KOPT-K1 (cell line): ENCODE data around the gene ATG2A.

Source experiments
- H3K27ac ChIP-seq: fragments of 200-600 bp; sonication (generic); 2 replicates; pipeline ENCODE4 v1.5.1; 2016; ENCODE audit warnings: antibody characterized with exemption, mild to moderate bottlenecking, low read depth, low read length; ENCODE audit not compliant: poor library complexity, severe bottlenecking
- H3K36me3 ChIP-seq: fragments of 200-600 bp; sonication (generic); 2 replicates; pipeline ENCODE4 v1.5.1; 2017; ENCODE audit warnings: antibody characterized with exemption, mild to moderate bottlenecking, low read length, moderate library complexity; ENCODE audit not compliant: insufficient read depth
- H3K9me3 ChIP-seq: fragments of 200-600 bp; sonication (generic); 2 replicates; pipeline ENCODE4 v1.5.1; 2017; ENCODE audit warnings: antibody characterized with exemption, low read length, mild to moderate bottlenecking; ENCODE audit not compliant: insufficient read depth, poor library complexity, severe bottlenecking

Gene ATG2A

DNA sequence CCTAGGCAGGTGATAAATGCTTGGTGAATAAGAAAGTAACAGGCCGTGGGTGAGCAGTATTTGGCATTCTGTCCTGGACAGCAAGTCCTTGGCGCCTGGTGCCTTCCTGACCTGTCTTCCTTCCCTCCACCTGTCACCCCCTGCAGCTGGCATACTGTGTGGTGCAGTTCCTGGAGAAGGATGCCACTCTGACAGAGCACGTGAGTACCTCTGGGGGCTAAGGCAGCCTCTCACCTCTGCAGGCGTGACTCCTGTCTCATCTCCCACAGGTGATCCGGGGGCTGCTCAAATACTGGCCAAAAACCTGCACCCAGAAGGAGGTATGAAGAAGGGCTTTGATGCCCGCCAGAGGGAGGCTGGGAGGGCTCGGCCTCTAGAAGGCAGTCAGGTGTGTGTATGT, 14.3 kb upstream of the ATG2A start:
- Histone ChIP-seq H3K9me3 (no peaks in the 10 kb centered on the region), H3K36me3 (no peaks in the 10 kb centered on the region), H3K27ac (no peak overlapping the region)

DNA sequence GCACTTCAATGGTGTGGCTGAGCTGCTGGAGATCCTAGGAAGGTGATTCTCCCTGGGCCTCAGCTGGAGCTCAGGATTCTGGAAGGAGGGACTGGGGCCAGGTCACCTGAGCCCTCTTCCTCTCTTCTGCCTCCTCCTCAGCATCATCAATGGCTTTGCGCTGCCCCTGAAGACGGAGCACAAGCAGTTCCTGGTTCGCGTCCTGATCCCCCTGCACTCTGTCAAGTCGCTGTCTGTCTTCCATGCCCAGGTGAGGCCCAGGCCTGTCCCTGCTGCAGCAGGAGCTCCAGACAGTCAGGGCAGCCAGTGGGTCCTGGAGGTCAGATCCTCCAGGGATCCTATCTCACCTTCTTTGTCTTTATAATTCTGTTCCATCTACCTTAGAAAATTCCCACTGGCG, 13.3 kb upstream of the ATG2A start:
- Histone ChIP-seq H3K27ac (no peak overlapping the region), H3K36me3 (no peaks in the 10 kb centered on the region)

DNA sequence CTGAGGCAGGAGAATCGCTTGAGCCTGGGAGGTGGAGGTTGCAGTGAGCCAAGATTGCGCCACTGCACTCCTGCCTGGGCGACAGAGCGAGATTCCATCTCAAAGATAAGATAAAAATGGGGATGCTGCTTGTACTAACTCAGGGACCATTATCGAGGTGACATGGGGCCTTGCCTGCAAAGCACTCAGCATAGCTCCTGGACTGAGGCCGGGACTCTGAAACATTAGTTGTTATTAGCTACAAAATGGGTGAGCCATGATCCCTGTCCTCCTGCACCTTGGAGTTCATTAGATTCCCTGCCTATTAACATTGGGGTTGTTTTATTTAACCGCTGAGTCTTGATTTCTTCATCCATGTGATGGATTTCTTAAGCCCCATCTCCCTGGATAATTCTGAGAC, 12.6 kb upstream of the ATG2A start:
- H3K9me3 ChIP-seq = no peaks in the 10 kb centered on the region
- H3K27ac ChIP-seq = no peak overlapping the region

More for the DNA sequence above, 13.3 kb upstream of the ATG2A start:
- no peaks in the 10 kb centered on the region for H3K9me3 ChIP-seq

DNA sequence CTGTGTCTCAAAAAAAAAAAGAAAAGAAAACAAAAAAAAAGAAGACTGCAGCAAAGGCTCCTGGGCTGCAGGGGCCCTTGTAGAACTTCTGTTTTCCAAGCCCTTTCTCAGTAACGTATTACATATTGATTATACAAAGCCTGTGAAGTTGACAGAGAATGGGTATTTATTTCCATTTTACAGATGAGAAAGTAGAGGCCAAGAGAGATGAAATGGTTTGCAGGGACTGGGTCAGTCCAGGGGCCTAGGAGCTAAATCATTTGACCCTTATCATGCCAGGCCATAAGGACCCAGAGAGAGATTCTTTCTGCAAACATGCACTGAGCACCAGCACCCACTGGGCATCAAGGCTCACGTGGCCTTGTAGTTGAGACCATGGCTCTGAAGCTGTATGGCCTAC, 11.9 kb upstream of the ATG2A start:
- H3K9me3 ChIP-seq = no peaks in the 10 kb centered on the region
- H3K36me3 ChIP-seq = no peaks in the 10 kb centered on the region
- no peak overlapping the region for H3K27ac ChIP-seq

More for the DNA sequence above, 12.6 kb upstream of the ATG2A start:
- H3K36me3 ChIP-seq = no peaks in the 10 kb centered on the region

DNA sequence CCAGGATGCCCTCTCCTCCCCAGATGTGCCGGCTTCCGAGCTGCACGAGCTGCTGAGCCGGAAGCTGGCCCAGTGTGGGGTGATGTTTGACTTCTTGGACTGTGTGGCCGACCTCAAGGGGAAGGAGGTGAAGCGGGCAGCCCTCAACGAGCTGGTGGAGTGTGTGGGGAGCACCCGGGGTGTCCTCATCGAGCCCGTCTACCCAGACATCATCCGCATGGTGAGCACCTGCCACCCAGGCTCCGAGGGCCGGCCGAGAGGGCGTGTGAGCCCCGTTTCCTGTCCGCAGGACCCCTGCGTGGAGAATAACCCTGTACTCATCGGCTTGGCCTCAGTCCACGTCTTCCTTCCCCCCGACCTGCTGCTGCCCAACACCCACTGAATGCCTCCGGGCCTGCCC, 9.7 kb upstream of the ATG2A start:
- Histone ChIP-seq H3K36me3 (no peaks in the 10 kb centered on the region), H3K27ac (no peak overlapping the region), H3K9me3 (no peaks in the 10 kb centered on the region)

DNA sequence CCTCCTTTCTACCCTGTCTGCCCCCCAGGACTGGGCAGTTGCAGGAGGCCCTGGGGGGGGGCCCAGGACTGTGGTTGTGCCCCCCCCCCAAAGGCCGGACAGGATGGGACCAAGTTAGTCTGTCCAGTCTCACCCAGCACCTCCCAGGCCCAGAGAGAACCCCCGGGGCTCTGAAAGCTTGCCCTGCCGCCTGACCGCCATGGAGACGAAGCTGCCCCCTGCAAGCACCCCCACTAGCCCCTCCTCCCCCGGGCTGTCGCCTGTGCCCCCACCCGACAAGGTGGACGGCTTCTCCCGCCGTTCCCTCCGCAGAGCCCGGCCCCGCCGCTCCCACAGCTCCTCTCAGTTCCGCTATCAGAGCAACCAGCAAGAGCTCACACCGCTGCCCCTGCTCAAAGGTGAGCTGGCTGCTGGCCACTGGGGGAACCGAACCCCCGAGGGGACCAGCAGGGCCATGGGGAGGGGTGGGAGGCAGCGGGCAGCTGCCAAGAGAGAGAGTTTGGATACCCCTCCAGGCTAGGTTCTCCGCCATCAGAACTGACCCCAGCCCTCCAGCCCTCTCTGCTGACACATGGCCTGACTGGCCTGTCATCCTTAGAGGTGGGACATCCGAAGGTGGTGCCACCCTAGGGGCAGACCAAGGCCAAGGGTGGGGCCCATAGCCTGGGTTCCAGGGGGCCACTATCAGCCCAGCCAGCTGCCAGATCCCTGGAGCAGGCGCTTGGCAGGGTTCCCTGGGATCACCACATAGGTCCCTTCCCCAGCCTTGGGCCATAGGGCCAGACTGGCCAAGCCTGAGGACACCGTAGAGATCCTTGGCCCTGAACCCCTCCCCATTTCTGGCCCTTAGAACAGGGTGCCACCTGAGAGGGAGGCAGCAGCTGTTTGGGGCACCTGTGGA, 8.8 kb upstream of the ATG2A start:
- Histone ChIP-seq H3K9me3 (no peaks in the 10 kb centered on the region), H3K27ac (no peak overlapping the region)

DNA sequence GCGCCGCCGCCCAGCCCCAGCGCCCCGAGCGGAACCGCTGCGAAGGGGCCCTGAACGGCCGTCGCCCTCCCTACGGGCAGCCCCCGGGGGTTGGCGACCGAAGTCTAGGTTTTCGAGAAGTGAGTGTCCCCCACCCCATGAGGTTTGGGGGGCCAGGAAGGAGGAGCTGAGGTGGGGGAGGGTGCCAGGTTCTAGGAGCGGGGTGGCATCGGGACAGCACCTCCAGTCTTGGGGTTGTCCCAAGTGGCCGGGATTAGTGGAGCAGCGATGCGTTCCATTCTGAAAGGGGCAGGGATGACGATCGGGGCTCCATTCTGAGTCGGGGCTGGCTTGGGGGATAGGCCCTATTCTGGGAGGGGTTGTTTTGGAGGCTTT, 7.9 kb upstream of the ATG2A start:
- Histone ChIP-seq H3K27ac (peak overlapping the region; percentile 58), H3K9me3 (no peaks in the 10 kb centered on the region), H3K36me3 (no peaks in the 10 kb centered on the region)

More for the DNA sequence above, 8.8 kb upstream of the ATG2A start:
- H3K36me3 ChIP-seq = no peaks in the 10 kb centered on the region

DNA sequence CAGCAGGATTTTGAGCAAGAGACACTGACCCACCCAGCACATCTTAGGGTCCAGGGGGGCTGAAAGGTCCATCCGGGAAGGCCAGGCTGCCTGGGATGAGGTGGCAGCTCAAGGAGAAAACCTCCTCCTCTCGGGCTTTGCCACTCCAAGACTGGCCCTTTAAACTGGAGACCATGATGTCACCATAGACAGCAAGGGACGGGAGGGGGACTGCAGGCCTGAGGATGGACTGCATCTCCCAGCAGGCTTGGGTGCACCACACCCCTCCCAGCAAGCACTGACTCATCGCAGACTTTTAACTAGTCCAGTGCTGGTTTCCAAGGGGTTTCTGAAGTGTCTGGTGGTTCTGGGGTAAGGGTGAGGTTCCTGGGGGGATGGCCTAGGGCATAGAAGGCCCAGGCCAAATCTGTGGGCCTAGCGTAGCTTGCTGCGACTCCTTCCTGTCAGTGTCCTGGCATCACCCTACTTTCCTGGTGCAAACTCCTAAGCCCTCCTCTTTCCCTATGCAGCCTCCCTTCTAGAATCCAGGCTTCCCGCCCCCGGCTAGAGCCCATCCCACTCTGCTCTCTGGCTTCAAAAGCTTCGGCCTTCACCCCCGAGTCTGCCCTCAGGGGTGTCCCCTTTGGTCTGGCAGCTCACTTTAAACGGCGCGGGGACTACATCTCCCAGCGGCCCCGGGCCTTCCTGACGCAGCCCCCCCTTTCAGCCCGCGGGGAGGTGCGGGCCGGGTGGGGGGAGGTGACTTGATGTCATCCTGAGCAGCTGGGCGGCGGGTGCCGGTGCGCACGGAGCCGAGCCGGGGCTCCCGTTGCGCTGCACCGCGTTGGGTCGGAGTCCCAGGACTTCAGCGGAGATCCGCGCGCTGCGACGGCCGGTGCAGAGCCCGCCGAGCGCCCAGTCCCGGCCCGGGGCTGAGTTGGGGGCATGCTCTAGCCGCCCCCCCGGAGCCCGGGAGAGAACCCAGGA, 7.2 kb upstream of the ATG2A start, which contains the start of gene PPP2R5B:
TSS of gene PPP2R5B (plus strand) at position 746 of the 966 bp plus-strand sequence. CDS start 1,046 bp downstream, outside the sequence.
- Histone ChIP-seq H3K9me3 (no peaks in the 10 kb centered on the region), H3K27ac (peak within 1 kb of the TSS; percentile 58), H3K36me3 (no peaks in the 10 kb centered on the region)

DNA sequence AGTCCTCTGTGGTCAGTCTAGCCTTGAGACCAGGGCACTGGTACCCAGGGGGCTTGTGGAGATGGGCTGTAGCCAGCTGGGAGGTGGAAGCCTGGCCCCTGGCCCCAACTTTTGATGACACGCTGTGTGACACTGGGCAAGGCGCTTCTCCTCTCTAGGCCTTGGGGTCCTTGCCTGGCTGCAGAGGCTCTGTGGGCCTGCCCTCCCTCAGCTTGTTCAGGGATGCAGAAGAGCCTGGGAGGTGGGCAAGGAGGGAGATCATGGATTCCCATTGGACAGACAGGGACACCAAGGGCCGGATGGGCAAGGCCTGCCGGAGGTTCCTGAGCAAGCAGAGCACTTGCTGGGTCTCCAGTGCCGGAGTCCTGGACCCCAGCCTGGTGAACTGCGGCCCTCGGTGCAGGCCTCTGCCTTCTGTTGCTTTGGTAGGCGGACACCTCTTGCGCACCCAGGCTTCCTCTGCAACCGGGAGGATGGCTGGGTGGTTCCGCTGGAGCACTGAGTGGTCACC, 6.2 kb upstream of the ATG2A start:
- no peaks in the 10 kb centered on the region for H3K36me3 ChIP-seq
- H3K27ac ChIP-seq = no peak overlapping the region
- no peaks in the 10 kb centered on the region for H3K9me3 ChIP-seq

DNA sequence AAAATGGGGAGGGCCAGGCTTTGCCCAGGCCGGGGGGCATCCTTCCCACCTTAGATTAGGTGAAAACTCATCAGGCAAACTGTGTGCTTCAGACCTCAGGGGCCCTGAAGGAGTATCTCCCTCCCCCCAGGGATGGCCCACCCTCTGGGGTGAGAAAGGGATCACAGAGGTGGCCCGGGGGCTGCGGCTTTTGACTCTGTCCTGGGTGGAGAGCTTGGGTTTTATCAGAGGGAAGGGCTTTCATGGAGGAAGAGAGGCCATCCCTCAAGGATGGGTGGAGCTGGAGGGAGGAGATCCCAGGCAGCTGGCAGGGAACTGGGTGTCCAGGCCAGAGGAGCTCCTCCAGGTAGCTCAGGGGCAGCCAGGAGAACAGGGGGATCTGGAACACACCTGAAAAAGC, 4.4 kb upstream of the ATG2A start:
- H3K9me3 ChIP-seq = no peaks in the 10 kb centered on the region
- H3K36me3 ChIP-seq = no peaks in the 10 kb centered on the region
- H3K27ac ChIP-seq = no peak overlapping the region

DNA sequence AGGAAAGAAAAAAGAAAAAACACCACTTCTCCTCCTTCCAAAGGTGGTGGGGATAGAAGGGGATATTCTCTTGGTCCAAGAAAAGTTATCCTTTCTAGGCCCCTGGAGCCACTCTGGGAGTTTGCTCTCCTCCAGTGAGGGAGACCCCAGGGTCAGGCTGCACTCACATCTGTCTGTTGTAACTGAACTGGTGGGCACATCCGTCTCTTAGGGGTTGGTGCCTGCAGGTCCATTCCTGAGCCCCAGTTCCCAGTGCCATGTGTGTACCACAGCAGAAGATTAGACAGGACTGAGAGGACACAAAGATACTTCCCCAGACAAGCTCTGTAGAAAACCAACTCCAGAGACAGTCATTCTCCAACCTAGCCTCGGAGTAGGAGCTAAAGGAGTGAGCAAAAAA, 3.1 kb upstream of the ATG2A start:
- no peaks in the 10 kb centered on the region for H3K36me3 ChIP-seq
- H3K9me3 ChIP-seq = no peaks in the 10 kb centered on the region
- no peak overlapping the region for H3K27ac ChIP-seq

DNA sequence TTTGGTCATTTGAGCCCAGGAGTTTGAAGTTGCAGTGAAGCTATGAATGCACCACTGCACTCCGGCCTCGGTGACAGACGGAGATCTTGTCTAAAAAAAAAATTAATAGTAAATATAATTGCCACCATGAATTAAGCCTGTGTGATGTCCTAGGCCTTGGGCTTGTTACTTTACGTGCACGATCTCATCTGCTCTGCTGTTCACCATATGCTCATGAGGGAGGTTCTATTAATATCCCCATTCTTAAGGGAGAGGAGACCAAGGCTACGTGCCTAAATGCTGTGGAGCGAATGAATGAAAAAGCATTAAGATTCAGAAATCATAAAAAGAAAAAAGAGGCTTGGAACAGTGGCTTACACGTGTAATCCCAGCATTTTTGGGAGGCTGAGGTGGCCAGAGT, 2.6 kb upstream of the ATG2A start:
- no peaks in the 10 kb centered on the region for H3K9me3 ChIP-seq
- no peaks in the 10 kb centered on the region for H3K36me3 ChIP-seq
- H3K27ac ChIP-seq = no peak overlapping the region

DNA sequence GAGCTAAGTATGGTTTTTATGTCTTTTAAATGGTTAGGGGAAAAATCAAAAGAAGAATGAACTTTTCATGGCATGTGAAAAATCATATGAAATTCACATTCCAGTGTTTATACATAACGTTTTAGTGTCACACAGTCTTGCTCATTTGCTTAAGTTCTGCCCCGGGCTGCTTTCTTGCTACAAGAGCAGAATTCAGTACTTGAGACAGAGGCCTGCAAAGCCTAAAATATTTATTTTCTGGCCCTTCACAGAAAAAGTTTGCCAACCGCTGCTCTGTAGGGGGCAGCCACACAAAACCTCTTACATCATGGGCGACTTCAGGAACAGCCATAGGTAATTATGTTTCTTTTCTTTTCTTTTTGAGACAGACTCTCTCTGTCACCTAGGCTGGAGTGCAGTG, 1.0 kb upstream of the ATG2A start:
- Histone ChIP-seq H3K9me3 (no peaks in the 10 kb centered on the region), H3K36me3 (peaks cover 10% of the 10 kb centered on the region), H3K27ac (peak overlapping the region; percentile 51)

DNA sequence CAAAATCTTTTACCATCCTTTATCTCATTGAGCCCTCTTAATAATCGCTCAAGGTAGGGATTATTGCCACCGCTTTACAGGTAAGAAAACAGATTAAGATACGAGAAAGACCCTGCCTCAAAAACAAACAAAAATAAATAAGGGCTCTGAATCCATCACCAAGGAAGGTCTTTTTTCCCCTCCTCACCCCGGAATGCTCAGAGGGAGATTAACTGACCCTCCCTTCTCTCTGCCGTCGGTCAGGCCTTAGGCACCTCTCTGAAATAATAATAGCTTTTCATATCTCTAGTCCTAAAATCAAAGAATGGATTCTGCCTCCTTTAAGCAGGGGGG, 620 bp upstream of the ATG2A start:
- Histone ChIP-seq H3K27ac (peak overlapping the region; percentile 51), H3K36me3 (peaks cover 14% of the 10 kb centered on the region), H3K9me3 (no peaks in the 10 kb centered on the region)
